SU-DHL-6 (cell line): ENCODE data around the gene TENT5C.

ENCODE experiments used
- H2AFZ ChIP-seq: fragments of 200-600 bp; sonication (generic); 2 replicates; pipeline ENCODE4 v1.6.1; 2014; ENCODE audit warnings: low read depth, mild to moderate bottlenecking, moderate library complexity, mixed read lengths, antibody characterized with exemption, low read length; ENCODE audit not compliant: severe bottlenecking
- H3F3A ChIP-seq: fragments of 200-600 bp; shearing (Covaris generic); 2 replicates; pipeline ENCODE4 v1.6.0; 2016; ENCODE audit warnings: antibody characterized with exemption, mild to moderate bottlenecking; ENCODE audit not compliant: insufficient read depth
- H3K27ac ChIP-seq: fragments of 200-600 bp; sonication (generic); 2 replicates; pipeline ENCODE4 v1.5.1; 2016; ENCODE audit warnings: low read depth, mild to moderate bottlenecking, low read length, moderate library complexity, mixed read lengths
- H3K27me3 ChIP-seq: fragments of 200-600 bp; sonication (generic), shearing (Covaris generic); 2 replicates; pipeline ENCODE4 v1.6.0; 2014; ENCODE audit warnings: mild to moderate bottlenecking, low read length
- H3K36me3 ChIP-seq: fragments of 200-600 bp; sonication (generic); 2 replicates; pipeline ENCODE4 v1.6.1; 2014; ENCODE audit warnings: mild to moderate bottlenecking, low read length, mixed read lengths
- H3K4me2 ChIP-seq: fragments of 300-600, 200-600 bp; shearing (Covaris generic), sonication (generic); 2 replicates; pipeline ENCODE4 v1.6.0; 2014; ENCODE audit warnings: low read length, low read depth, mild to moderate bottlenecking; ENCODE audit not compliant: poor library complexity, severe bottlenecking
- H3K4me3 ChIP-seq: fragments of 200-600 bp; sonication (generic); 2 replicates; pipeline ENCODE4 v1.5.1; 2014; ENCODE audit warnings: antibody characterized with exemption, low read length, mild to moderate bottlenecking, mixed read lengths; ENCODE audit not compliant: insufficient read depth, poor library complexity, severe bottlenecking
- H3K79me2 ChIP-seq: fragments of 200-600 bp; sonication (generic); 2 replicates; pipeline ENCODE4 v1.6.1; 2014; ENCODE audit warnings: mild to moderate bottlenecking, low read length, moderate library complexity; ENCODE audit not compliant: insufficient read depth
- H3K9ac ChIP-seq: fragments of 200-600 bp; sonication (generic); 2 replicates; pipeline ENCODE4 v1.7.0; 2014; ENCODE audit warnings: mild to moderate bottlenecking, low read length
- H3K9me2 ChIP-seq: fragments of 200-600 bp; sonication (generic); replicated peaks from 2 replicates; pipeline ENCODE4 v1.6.1; 2014; ENCODE audit warnings: low read length; ENCODE audit not compliant: insufficient read depth
- H3K9me3 ChIP-seq: fragments of 200-600 bp; sonication (generic); 2 replicates; pipeline ENCODE4 v1.6.1; 2014; ENCODE audit warnings: low read length, mixed read lengths; ENCODE audit not compliant: insufficient read depth
- H4K20me1 ChIP-seq: fragments of 200-600 bp; sonication (generic); 2 replicates; pipeline ENCODE4 v1.6.1; 2014; ENCODE audit warnings: low read depth, mild to moderate bottlenecking, antibody characterized with exemption, low read length, moderate library complexity, mixed read lengths
- CTCF ChIP-seq: fragments of 200-600 bp; sonication (generic); IDR thresholded peaks from one replicate; pipeline ENCODE4 v1.5.1; 2017; ENCODE audit warnings: antibody characterized with exemption, mild to moderate bottlenecking, low read length, moderate library complexity; ENCODE audit not compliant: insufficient read depth, poor library complexity, severe bottlenecking
- EZH2phosphoT487 ChIP-seq: fragments of 200-600 bp; sonication (generic), shearing (Covaris generic); conservative IDR thresholded peaks from 2 replicates; pipeline ENCODE4 v1.6.1; 2018; ENCODE audit warnings: mild to moderate bottlenecking, antibody characterized with exemption, low read length, moderate library complexity, mixed read lengths

Gene TENT5C

GRCh38 chr1:117575586-117576225, 30.1 kb upstream of the TENT5C start:
- Histone ChIP-seq H2AFZ (no peak overlapping the region), H3K9me3 (no peaks in the 10 kb centered on the region), H3K4me3 (no peak overlapping the region), H4K20me1 (no peaks in the 10 kb centered on the region), H3K27ac (no peak overlapping the region), H3F3A (no peaks in the 10 kb centered on the region), H3K9ac (no peak overlapping the region), H3K9me2 (no peaks in the 10 kb centered on the region), H3K4me2 (no peak overlapping the region), H3K27me3 (no peaks in the 10 kb centered on the region), H3K36me3 (no peaks in the 10 kb centered on the region), H3K79me2 (no peaks in the 10 kb centered on the region)
- TF ChIP-seq CTCF: no peak
- TF ChIP-seq EZH2phosphoT487: no peak

GRCh38 chr1:117576236-117576635, 29.6 kb upstream of the TENT5C start:
- Histone ChIP-seq H3K36me3 (no peaks in the 10 kb centered on the region), H3F3A (no peaks in the 10 kb centered on the region), H3K4me3 (no peak overlapping the region), H4K20me1 (no peaks in the 10 kb centered on the region), H3K27me3 (no peaks in the 10 kb centered on the region), H3K9me3 (no peaks in the 10 kb centered on the region), H3K9ac (no peak overlapping the region), H3K4me2 (no peak overlapping the region), H3K9me2 (no peaks in the 10 kb centered on the region), H2AFZ (no peak overlapping the region), H3K79me2 (no peaks in the 10 kb centered on the region), H3K27ac (no peak overlapping the region)
- TF ChIP-seq EZH2phosphoT487: no peak
- TF ChIP-seq CTCF: no peak

- Histone ChIP-seq H2AFZ (no peak overlapping the region), H3K9ac (no peak overlapping the region), H4K20me1 (no peaks in the 10 kb centered on the region), H3K27ac (no peak overlapping the region), H3K4me2 (no peak overlapping the region), H3K9me2 (no peaks in the 10 kb centered on the region), H3K4me3 (no peak overlapping the region), H3K27me3 (no peaks in the 10 kb centered on the region), H3F3A (no peaks in the 10 kb centered on the region), H3K36me3 (no peaks in the 10 kb centered on the region), H3K79me2 (no peaks in the 10 kb centered on the region), H3K9me3 (no peaks in the 10 kb centered on the region)
- TF ChIP-seq EZH2phosphoT487 (no peak), CTCF (no peak)
Observed at GRCh38 chr1:117577191-117577885, 28.5 kb upstream of the TENT5C start.
